Prostate gland (tissue), 2 donors: ENCODE data around the gene NUMBL. TPM values are rescaled to one million over a fixed set of nuclear protein-coding genes. Genes with fewer than 3 reads are reported as not detected.
A peak's percentile ranks its signal among the peaks of the same experiment; 100 is the strongest.

ENCODE experiments used
- DNase-seq: peaks from one replicate; pipeline ENCODE4 v3.0.0-alpha.2; 2019; ENCODE audit warnings: low spot score
- H3K27ac ChIP-seq, 2 donors: fragments of 200-600 bp; sonication (generic); 2 replicates each; pipeline ENCODE4 v1.5.1; 2017 to 2019
- H3K27me3 ChIP-seq: fragments of 200-600 bp; sonication (generic); replicated peaks from 2 replicates; pipeline ENCODE4 v1.5.1; 2019; ENCODE audit not compliant: insufficient read depth
- H3K36me3 ChIP-seq, 2 donors: fragments of 200-600 bp; sonication (generic); 1 replicate in 1 of 2; 2 replicates in 1 of 2; pipeline versions ENCODE4 v1.5.1 to v1.8.1; 2017 to 2019
- H3K4me1 ChIP-seq: fragments of 200-600 bp; sonication (generic); replicated peaks from 2 replicates; pipeline ENCODE4 v1.5.1; 2019
- H3K4me3 ChIP-seq, 2 donors: fragments of 200-600 bp; sonication (generic); 2 replicates each; pipeline ENCODE4 v1.5.1; 2017 to 2019
- H3K9me3 ChIP-seq: fragments of 200-600 bp; sonication (generic); 2 replicates; pipeline ENCODE4 v1.5.1; 2017
- CTCF ChIP-seq, 4 experiments: fragments of 200-600 bp in 2 of 4; fragments of 450-650 bp in 2 of 4; sonication (generic) in 2 of 4; IDR thresholded peaks; 1 replicate in 3 of 4; 2 replicates in 1 of 4; pipeline ENCODE4 v1.5.1; 2016 to 2019; ENCODE audit warnings: antibody characterized with exemption in 4 of 4, mild to moderate bottlenecking in 2 of 4, moderate library complexity in 2 of 4
- POLR2A ChIP-seq: fragments of 450-650 bp; IDR thresholded peaks from one replicate; pipeline ENCODE4 v1.6.1; 2016; ENCODE audit warnings: antibody characterized with exemption, mild to moderate bottlenecking
- POLR2AphosphoS5 ChIP-seq: sonication (generic); formaldehyde crosslinking; IDR thresholded peaks from one replicate; pipeline ENCODE4 v1.6.1; 2017; ENCODE audit warnings: antibody characterized with exemption
- WGBS: methylation state at CpG from one replicate; pipeline ENCODE4 v1.1.5; 2018; 5-methylcytosine and 5-hydroxymethylcytosine counted together
- intact Hi-C: fragments of 100-400 bp; cut with DNase I; formaldehyde crosslinking; loops from one replicate; pipeline ENCODE4 v1.14.2; 2022
- total RNA-seq, 2 donors: library from RNA; depleted of rRNA; stranded (reverse); fragments of >200 nt; gene quantifications; one replicate each; pipeline ENCODE4 v1.1.0, GENCODE V29; 2016

The NUMBL gene
- total RNA-seq, 2 donors from 2014 or later, result 24.3 to 102 TPM

GRCh38 chr19:40667602-40668001 lies 22.8 kb downstream of the NUMBL start:
- H3K27ac ChIP-seq, result no peak overlapping the region

GRCh38 chr19:40666803-40667438 lies 23.5 kb downstream of the NUMBL start:
- H3K4me3 ChIP-seq, result no peak overlapping the region
- intact Hi-C loops, result loop anchor here (10.0 kb wide), 2 partner anchors 238 to 468 kb away; no protein-coding TSS in a partner anchor
- H3K36me3 ChIP-seq, result peaks cover 0 to 12% of the 10 kb centered on the region in 2 donors
- TF ChIP-seq CTCF (IDR thresholded peaks at IDR 0.05), result no peak
- no peak for TF ChIP-seq POLR2A
- TF ChIP-seq POLR2AphosphoS5, result no peak
- H3K4me1 ChIP-seq, result no peaks in the 10 kb centered on the region
- no peak for DNase-seq
- H3K27ac ChIP-seq, result no peak overlapping the region
- no peaks in the 10 kb centered on the region for H3K9me3 ChIP-seq
- no peaks in the 10 kb centered on the region for H3K27me3 ChIP-seq
- 84% methylated on average over 14 of the region's 14 CpGs for WGBS

More at GRCh38 chr19:40667602-40668001, 22.8 kb downstream of the NUMBL start:
- WGBS, result 96% methylated on average over 13 of the region's 14 CpGs
- intact Hi-C loops, result loop anchor here (10.0 kb wide), 2 partner anchors 237 to 467 kb away; no protein-coding TSS in a partner anchor
- H3K9me3 ChIP-seq, result no peaks in the 10 kb centered on the region
- TF ChIP-seq CTCF (IDR thresholded peaks at IDR 0.05) (no peak), POLR2AphosphoS5 (no peak), POLR2A (no peak)
- no peak overlapping the region for H3K4me3 ChIP-seq
- peaks cover 3 to 12% of the 10 kb centered on the region in 2 donors for H3K36me3 ChIP-seq
- no peaks in the 10 kb centered on the region for H3K4me1 ChIP-seq
- DNase-seq, result no peak
- no peaks in the 10 kb centered on the region for H3K27me3 ChIP-seq

- H3K27ac ChIP-seq, result peak overlapping the region; percentile 73 to 81
- 47% methylated on average over 24 of the region's 24 CpGs for WGBS
- H3K4me3 ChIP-seq, result peak overlapping the region; percentile 65 to 69
- intact Hi-C loops, result loop anchor here (5.0 to 10.0 kb wide), 4 partner anchors 143 to 471 kb away; no protein-coding TSS in a partner anchor
- no peaks in the 10 kb centered on the region for H3K9me3 ChIP-seq
- no peaks in the 10 kb centered on the region for H3K27me3 ChIP-seq
- TF ChIP-seq POLR2A (no peak), POLR2AphosphoS5 (no peak), CTCF (IDR thresholded peaks at IDR 0.05) (no peak)
- H3K4me1 ChIP-seq, result no peaks in the 10 kb centered on the region
- peaks cover 0 to under 1% of the 10 kb centered on the region in 2 donors for H3K36me3 ChIP-seq
- DNase-seq, result no peak
Observed at GRCh38 chr19:40663695-40664692, 26.5 kb downstream of the NUMBL start.

- WGBS, result under 1% methylated on average over 60 of the region's 60 CpGs
- H3K4me1 ChIP-seq, result no peaks in the 10 kb centered on the region
- TF ChIP-seq POLR2AphosphoS5 (peak; percentile 78), POLR2A (peak; percentile 43), CTCF (IDR thresholded peaks at IDR 0.05) (peak in 3 of 4 experiments; percentile 99)
- intact Hi-C loops, result loop anchor here (5.0 to 10.0 kb wide), 4 partner anchors 144 to 472 kb away; no protein-coding TSS in a partner anchor
- no peaks in the 10 kb centered on the region for H3K9me3 ChIP-seq
- H3K27me3 ChIP-seq, result no peaks in the 10 kb centered on the region
- H3K27ac ChIP-seq, result peak overlapping the region; percentile 73 to 81
- H3K4me3 ChIP-seq, result peak overlapping the region; percentile 65 to 69
- DNase-seq, result peak; percentile 88
- no peaks in the 10 kb centered on the region for H3K36me3 ChIP-seq
Observed at GRCh38 chr19:40662925-40663694, 27.3 kb downstream of the NUMBL start.
